A673 (cell line): Measurements from ENCODE around the gene COL13A1.

Experiments
- CTCF ChIP-seq: fragments of 300-800, 200-600 bp; sonication (generic); conservative IDR thresholded peaks from 2 replicates; pipeline ENCODE4 v1.5.1; 2017; ENCODE audit warnings: low read depth, mild to moderate bottlenecking, antibody characterized with exemption, low read length, moderate library complexity, mixed read lengths
- EZH2 ChIP-seq: fragments of 200-600 bp; sonication (generic); IDR thresholded peaks from 2 replicates; pipeline ENCODE4 v1.6.1; 2017; ENCODE audit warnings: borderline replicate concordance, low read depth, mild to moderate bottlenecking, mixed read lengths, antibody characterized with exemption, low read length; ENCODE audit not compliant: poor library complexity, severe bottlenecking

GRCh38 chr10:69904533-69904932, 102.8 kb downstream of the COL13A1 start:
- TF ChIP-seq CTCF: no peak
- TF ChIP-seq EZH2: no peak
